Caco-2 (cell line): ENCODE measurements around the gene CDC42SE2. TPM values are rescaled to one million over a fixed set of nuclear protein-coding genes. Genes with fewer than 3 reads are reported as not detected.
"Not testable (repeated sequence)": the region's sequence is repeated elsewhere in the genome, so short reads cannot be mapped to it uniquely, and the experiment has no call there.

Source experiments
- BruUV-seq: library from RNA; stranded (reverse); fragments of 400-500 nt; replicated peaks from 2 replicates; lab custom pipeline; 2021; lab: Mats Ljungman, UMichigan
- CTCF ChIA-PET: fragments of 300-600 bp; sonication (Branson Sonifier 250); formaldehyde crosslinking; loops from one replicate; lab custom pipeline; 2022; ENCODE audit warnings: antibody characterized with exemption; lab: Charles Lee
- POLR2A ChIA-PET: fragments of 300-600 bp; sonication (Branson Sonifier 250); formaldehyde crosslinking; loops from one replicate; lab custom pipeline; 2022; ENCODE audit warnings: antibody characterized with exemption; lab: Charles Lee
- DNase-seq, 2 experiments: peaks; one replicate each; pipeline versions ENCODE4 v3.0.0 to v3.0.0-alpha.2; 2020 to 2022
- H3K27me3 ChIP-seq: replicated peaks from 2 replicates; pipeline ENCODE4 v1.6.0; 2011; ENCODE audit warnings: low read length; ENCODE audit not compliant: control insufficient read depth, insufficient read depth
- H3K36me3 ChIP-seq: 2 replicates; pipeline ENCODE4 v1.5.1; 2011; ENCODE audit warnings: low read length; ENCODE audit not compliant: control insufficient read depth, insufficient read depth
- H3K4me1 ChIP-seq: fragments of 250-450 bp; sonication (Bioruptor Pico); 2 replicates; pipeline ENCODE4 v1.5.1; 2020; ENCODE audit warnings: mild to moderate bottlenecking
- H3K4me3 ChIP-seq: 2 replicates; pipeline ENCODE4 v1.5.1; 2011; ENCODE audit warnings: low read depth, mild to moderate bottlenecking, control low read depth, low read length
- H3K9me3 ChIP-seq: fragments of 250-450 bp; sonication (Bioruptor Pico); 2 replicates; pipeline ENCODE4 v1.5.1; 2020; ENCODE audit warnings: mild to moderate bottlenecking, moderate library complexity
- H3K27ac Mint-ChIP-seq: one replicate; pipeline ENCODE4 v1.8.0; 2022; ENCODE audit warnings: mixed read lengths; ENCODE audit not compliant: unreplicated experiment
- H3K27me3 Mint-ChIP-seq: one replicate; pipeline ENCODE4 v1.8.0; 2022; ENCODE audit warnings: mixed read lengths; ENCODE audit not compliant: insufficient read depth, unreplicated experiment
- H3K36me3 Mint-ChIP-seq: one replicate; pipeline ENCODE4 v1.8.0; 2022; ENCODE audit warnings: mild to moderate bottlenecking, mixed read lengths; ENCODE audit not compliant: insufficient read depth, unreplicated experiment
- H3K4me1 Mint-ChIP-seq: one replicate; pipeline ENCODE4 v1.8.0; 2022; ENCODE audit warnings: low read depth, mixed read lengths; ENCODE audit not compliant: unreplicated experiment
- H3K4me3 Mint-ChIP-seq: one replicate; pipeline ENCODE4 v1.8.0; 2022; ENCODE audit warnings: mild to moderate bottlenecking, moderate library complexity, mixed read lengths; ENCODE audit not compliant: unreplicated experiment
- H3K9me3 Mint-ChIP-seq: one replicate; pipeline ENCODE4 v1.8.0; 2022; ENCODE audit warnings: mixed read lengths; ENCODE audit not compliant: unreplicated experiment
- intact Hi-C: fragments of 100-400 bp; cut with micrococcal nuclease; formaldehyde crosslinking; loops from one replicate; pipeline ENCODE4 v1.10.0; 2022; ENCODE audit not compliant: unreplicated experiment
- total RNA-seq: library from RNA; stranded (reverse); gene quantifications from 2 replicates; pipeline ENCODE4 v1.2.3, GENCODE V29; 2022
- TF ChIP-seq, protein P1 (sequence below), 2 experiments: fragments of 200-600 bp in 1 of 2; IDR thresholded peaks; 1 replicate in 1 of 2; 2 replicates in 1 of 2; pipeline versions ENCODE4 v1.5.1 to v1.8.0; 2011 to 2022; ENCODE audit warnings: antibody characterized with exemption in 1 of 2, control low read depth in 1 of 2, inconsistent platforms in 1 of 2, low read depth in 1 of 2, low read length in 1 of 2, mild to moderate bottlenecking in 1 of 2, moderate library complexity in 1 of 2; ENCODE audit not compliant: insufficient read depth in 1 of 2, severe bottlenecking in 1 of 2, unreplicated experiment in 1 of 2

CDC42SE2 gene
- total RNA-seq, 1 experiment from 2014 or later: 39.4 TPM

DNA sequence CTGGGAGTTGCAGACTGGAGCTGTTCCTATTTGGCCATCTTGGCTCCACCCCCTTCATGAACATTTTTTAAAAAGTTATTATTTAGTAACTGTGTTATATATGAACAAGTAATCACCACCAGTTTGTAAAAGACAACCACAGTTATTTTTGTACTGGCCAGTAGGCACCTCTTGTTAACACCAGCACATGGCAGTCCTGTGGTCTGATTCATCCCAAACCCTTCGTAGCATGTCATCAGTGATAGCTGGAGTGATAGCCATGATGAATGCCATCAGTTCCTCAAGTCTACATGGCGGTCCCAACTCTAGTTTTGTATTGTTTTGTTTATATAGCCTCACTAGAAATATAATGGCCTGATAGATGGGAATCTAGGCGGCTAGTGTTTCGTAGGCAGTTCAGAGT, 74.2 kb downstream of the CDC42SE2 start:
- ChIA-PET POLR2A (no interaction called here), CTCF (no interaction called here)
- no peaks in the 10 kb centered on the region for H3K27me3 ChIP-seq
- Mint-ChIP-seq H3K4me1 (no peaks in the 10 kb centered on the region), H3K27ac (no peak overlapping the region), H3K27me3 (no peaks in the 10 kb centered on the region), H3K36me3 (peaks cover 28% of the 10 kb centered on the region), H3K4me3 (no peak overlapping the region), H3K9me3 (peaks cover 37% of the 10 kb centered on the region)
- peaks cover 3% of the 10 kb centered on the region; the same call in 1 of the 2 replicates for H3K9me3 ChIP-seq
- no peaks in the 10 kb centered on the region for H3K4me1 ChIP-seq
- TF ChIP-seq, protein P1, sequence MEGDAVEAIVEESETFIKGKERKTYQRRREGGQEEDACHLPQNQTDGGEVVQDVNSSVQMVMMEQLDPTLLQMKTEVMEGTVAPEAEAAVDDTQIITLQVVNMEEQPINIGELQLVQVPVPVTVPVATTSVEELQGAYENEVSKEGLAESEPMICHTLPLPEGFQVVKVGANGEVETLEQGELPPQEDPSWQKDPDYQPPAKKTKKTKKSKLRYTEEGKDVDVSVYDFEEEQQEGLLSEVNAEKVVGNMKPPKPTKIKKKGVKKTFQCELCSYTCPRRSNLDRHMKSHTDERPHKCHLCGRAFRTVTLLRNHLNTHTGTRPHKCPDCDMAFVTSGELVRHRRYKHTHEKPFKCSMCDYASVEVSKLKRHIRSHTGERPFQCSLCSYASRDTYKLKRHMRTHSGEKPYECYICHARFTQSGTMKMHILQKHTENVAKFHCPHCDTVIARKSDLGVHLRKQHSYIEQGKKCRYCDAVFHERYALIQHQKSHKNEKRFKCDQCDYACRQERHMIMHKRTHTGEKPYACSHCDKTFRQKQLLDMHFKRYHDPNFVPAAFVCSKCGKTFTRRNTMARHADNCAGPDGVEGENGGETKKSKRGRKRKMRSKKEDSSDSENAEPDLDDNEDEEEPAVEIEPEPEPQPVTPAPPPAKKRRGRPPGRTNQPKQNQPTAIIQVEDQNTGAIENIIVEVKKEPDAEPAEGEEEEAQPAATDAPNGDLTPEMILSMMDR (IDR thresholded peaks at IDR 0.05; ENCODE audit: insufficient read depth in 1 of 2, low read depth in 1 of 2, low read length in 1 of 2, severe bottlenecking in 1 of 2, unreplicated experiment in 1 of 2): no peak
- H3K4me3 ChIP-seq: no peak overlapping the region
- intact Hi-C loops: no loop called here
- BruUV-seq: no TSS peak
- no peaks in the 10 kb centered on the region for H3K36me3 ChIP-seq
- no peak for DNase-seq

GRCh38 chr5:131344288-131344687, 80.4 kb downstream of the CDC42SE2 start:
- intact Hi-C loops, H3K27me3 Mint-ChIP-seq, H3K27ac Mint-ChIP-seq, CTCF ChIA-PET, H3K9me3 ChIP-seq, H3K4me3 ChIP-seq, BruUV-seq, H3K4me1 ChIP-seq, H3K4me1 Mint-ChIP-seq, POLR2A ChIA-PET, DNase-seq, H3K36me3 ChIP-seq, H3K4me3 Mint-ChIP-seq, H3K27me3 ChIP-seq: not testable (repeated sequence)
- Mint-ChIP-seq H3K36me3 (peaks cover 60% of the 10 kb centered on the region), H3K9me3 (peaks cover 19% of the 10 kb centered on the region)

GRCh38 chr5:131346204-131346603, 82.4 kb downstream of the CDC42SE2 start:
- H3K27me3 Mint-ChIP-seq, H3K36me3 ChIP-seq, H3K4me1 Mint-ChIP-seq, intact Hi-C loops, BruUV-seq, POLR2A ChIA-PET, H3K27me3 ChIP-seq, CTCF ChIA-PET, DNase-seq, H3K4me3 Mint-ChIP-seq, H3K4me3 ChIP-seq, H3K27ac Mint-ChIP-seq, H3K9me3 ChIP-seq, H3K4me1 ChIP-seq: not testable (repeated sequence)
- Mint-ChIP-seq H3K9me3 (peaks cover 15% of the 10 kb centered on the region), H3K36me3 (peaks cover 58% of the 10 kb centered on the region)

DNA sequence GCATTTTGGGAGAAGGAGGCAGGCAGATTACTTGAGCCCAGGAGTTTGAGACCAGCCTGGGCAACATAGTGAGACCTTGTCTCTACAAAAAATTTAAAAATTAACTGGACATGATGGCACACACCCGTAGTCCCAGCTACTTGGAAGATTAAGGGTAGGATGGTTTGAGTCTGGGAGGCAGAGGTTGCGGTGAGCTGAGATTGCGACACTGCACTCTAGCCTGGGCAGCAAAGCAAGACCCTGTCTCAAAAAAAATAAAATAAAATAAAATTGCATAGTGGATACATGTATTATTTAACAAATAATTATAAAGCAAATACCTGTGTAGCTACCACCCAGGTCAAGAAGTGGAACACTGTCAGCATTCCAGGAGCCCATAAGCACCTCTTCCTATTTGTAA, 90.1 kb downstream of the CDC42SE2 start:
- intact Hi-C loops: no loop called here
- TF ChIP-seq, protein P1 (IDR thresholded peaks at IDR 0.05; ENCODE audit: insufficient read depth in 1 of 2, low read depth in 1 of 2, low read length in 1 of 2, severe bottlenecking in 1 of 2, unreplicated experiment in 1 of 2): no peak
- Mint-ChIP-seq H3K9me3 (no peaks in the 10 kb centered on the region), H3K4me3 (no peak overlapping the region), H3K27ac (no peak overlapping the region), H3K27me3 (no peaks in the 10 kb centered on the region), H3K36me3 (no peaks in the 10 kb centered on the region), H3K4me1 (peaks cover 14% of the 10 kb centered on the region)
- ChIA-PET POLR2A (no interaction called here), CTCF (no interaction called here)
- no TSS peak for BruUV-seq
- H3K36me3 ChIP-seq: no peaks in the 10 kb centered on the region
- H3K9me3 ChIP-seq: no peaks in the 10 kb centered on the region; the same call in 1 of the 2 replicates
- no peaks in the 10 kb centered on the region for H3K27me3 ChIP-seq
- H3K4me1 ChIP-seq: peaks cover 8% of the 10 kb centered on the region; the same call in 1 of the 2 replicates
- DNase-seq: no peak
- no peak overlapping the region for H3K4me3 ChIP-seq
